Activated naive CD4-positive, alpha-beta T cell treated with anti-CD3 and anti-CD28 coated beads, Interleukin-2, amount 50 U/mL, for 72 hours (primary cell): ENCODE data around the gene TFDP1. TPM values are rescaled to one million over a fixed set of nuclear protein-coding genes. Genes with fewer than 3 reads are reported as not detected.
"Not testable (repeated sequence)": the region's sequence is repeated elsewhere in the genome, so short reads cannot be mapped to it uniquely, and the experiment has no call there.

Experiments
- ATAC-seq, 2 donors: fragments of 150-1000 bp; cut with Tn5 transposase; 2 replicates each; pipeline ENCODE4 v1.10.0; 2021; ENCODE audit warnings: mild to moderate bottlenecking in 2 of 2, moderate library complexity in 2 of 2
- DNase-seq, 2 donors: peaks; one replicate each; pipeline ENCODE4 v3.0.0; 2021 to 2022; ENCODE audit warnings: low spot score in 2 of 2
- H3K27ac Mint-ChIP-seq, 2 donors: one replicate each; pipeline ENCODE4 v1.8.0; 2022; ENCODE audit warnings: mild to moderate bottlenecking in 2 of 2, mixed read lengths in 2 of 2
- H3K36me3 Mint-ChIP-seq, 2 donors: one replicate each; pipeline ENCODE4 v1.8.0; 2022; ENCODE audit warnings: mixed read lengths in 2 of 2
- H3K9me3 Mint-ChIP-seq, 2 donors: one replicate each; pipeline ENCODE4 v1.8.0; 2022; ENCODE audit warnings: mixed read lengths in 2 of 2
- total RNA-seq, 2 donors: library from RNA; stranded (reverse); gene quantifications; one replicate each; pipeline ENCODE4 v1.2.3, GENCODE V29; 2022

The TFDP1 gene
- total RNA-seq, 2 donors from 2014 or later: 95.1 to 173 TPM

DNA sequence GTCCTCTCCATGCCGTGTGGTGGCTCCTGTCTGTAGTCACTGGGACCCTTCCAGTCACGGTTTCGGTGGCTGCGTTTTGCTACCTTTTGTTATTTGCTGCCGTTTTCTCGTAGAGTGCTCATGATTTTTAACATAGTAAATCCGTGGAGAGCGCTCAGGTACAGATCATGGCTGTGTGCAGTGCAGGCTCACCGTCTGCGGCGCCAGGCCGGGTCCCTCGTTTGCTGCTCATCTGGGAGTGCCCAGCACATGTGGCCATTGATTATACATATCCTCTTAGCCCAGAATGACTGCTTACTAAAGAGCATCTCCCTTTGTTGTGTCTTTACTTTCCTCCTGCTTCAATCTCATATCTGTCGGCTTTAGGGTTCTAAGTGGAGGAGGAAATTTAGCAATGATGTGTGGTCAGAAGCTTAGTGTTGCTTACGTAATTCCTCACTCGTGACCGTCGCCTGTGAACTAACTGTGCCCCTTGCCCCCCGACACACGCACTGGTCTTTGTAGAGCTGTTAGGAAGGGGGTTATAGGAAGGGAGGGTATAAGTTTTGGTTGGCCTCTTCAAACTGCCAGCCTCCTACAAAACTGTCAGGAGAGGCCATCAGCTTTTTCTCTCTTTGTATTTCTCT, 31.8 kb downstream of the TFDP1 start:
- Mint-ChIP-seq H3K9me3 (no peaks in the 10 kb centered on the region), H3K27ac (peak overlapping the region in 1 of 2 donors; percentile 67), H3K36me3 (peaks cover 0 to 3% of the 10 kb centered on the region in 2 donors)
- ATAC-seq (no peak), DNase-seq (no peak)

DNA sequence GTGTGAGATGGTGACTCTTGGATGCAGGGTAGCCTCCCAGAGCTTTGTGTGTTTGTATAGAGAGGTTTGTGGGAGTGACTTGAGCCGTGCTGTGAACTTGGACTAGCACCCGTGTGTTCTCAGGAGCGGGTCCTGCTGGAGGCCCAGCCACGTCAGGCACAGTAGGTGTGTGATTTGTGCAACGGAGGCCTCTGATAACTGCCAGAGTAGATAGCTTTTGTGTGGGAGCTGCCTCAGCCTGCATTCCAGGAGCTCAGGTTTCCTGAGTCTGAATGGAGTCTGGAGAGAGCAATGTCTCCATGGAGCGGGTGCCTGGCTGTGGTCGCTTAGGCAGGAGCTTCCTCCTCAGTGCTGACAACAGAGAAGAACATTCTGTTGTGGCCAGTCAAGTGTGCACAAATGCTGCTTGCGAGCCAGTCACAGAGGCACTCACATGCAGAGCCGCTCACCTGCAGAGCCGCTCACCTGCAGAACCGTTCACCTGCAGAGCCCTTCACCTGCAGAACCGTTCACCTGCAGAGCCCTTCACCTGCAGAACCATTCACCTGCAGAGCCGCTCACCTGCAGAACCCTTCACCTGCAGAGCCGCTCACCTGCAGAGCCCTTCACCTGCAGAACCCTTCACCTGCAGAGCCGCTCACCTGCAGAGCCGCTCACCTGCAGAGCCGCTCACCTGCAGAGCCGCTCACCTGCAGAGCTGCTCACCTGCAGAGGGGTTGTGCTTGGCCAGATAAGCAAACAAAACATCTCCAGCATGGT, 32.6 kb downstream of the TFDP1 start:
- no peak for ATAC-seq
- no peaks in the 10 kb centered on the region for H3K9me3 Mint-ChIP-seq
- DNase-seq: no peak
- H3K36me3 Mint-ChIP-seq: peaks cover 0 to 2% of the 10 kb centered on the region in 2 donors
- H3K27ac Mint-ChIP-seq: peak overlapping the region in 1 of 2 donors; percentile 67

DNA sequence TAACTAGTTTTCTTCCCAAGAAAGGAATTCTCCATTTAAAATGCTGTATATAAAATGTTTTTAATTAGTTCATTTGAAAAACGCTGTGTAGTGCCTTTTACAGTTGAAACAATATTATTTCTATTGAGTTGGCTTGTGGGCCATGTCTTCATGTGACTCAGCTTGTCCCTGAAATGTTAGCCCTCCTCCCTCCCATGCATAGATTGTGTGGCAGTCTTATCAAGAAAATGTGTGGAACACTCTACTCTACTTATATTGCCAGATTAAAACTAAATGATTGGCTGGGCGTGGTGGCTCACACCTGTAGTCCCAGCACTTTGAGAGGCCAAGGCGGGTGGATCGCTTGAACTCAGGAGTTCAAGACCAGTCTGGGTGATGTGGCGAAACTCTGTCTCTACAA, 33.4 kb downstream of the TFDP1 start:
- Mint-ChIP-seq H3K9me3 (no peaks in the 10 kb centered on the region), H3K36me3 (peaks cover 0 to 10% of the 10 kb centered on the region in 2 donors), H3K27ac (no peak overlapping the region)
- DNase-seq (no peak), ATAC-seq (no peak)

DNA sequence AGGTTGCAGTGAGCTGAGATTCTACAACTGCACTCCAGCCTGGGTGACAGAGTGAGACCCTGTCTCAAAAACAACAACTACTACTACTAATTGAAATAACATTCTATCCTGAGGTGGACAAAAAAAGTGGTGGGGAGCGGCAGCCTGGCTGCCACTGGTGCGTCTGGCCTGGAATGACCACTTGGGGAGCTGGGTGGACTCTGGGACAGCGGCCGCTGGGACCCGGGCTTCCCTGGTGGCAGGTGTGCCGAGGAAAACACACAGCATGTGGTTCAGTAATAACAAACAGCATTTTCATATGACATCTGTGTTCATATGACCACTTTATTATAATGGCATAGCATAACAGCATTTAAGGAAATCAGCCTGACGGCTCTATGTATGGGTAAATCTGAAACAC, 33.9 kb downstream of the TFDP1 start:
- H3K27ac Mint-ChIP-seq: no peak overlapping the region
- peaks cover 0 to 15% of the 10 kb centered on the region in 2 donors for H3K36me3 Mint-ChIP-seq
- no peaks in the 10 kb centered on the region for H3K9me3 Mint-ChIP-seq
- DNase-seq (no peak), ATAC-seq (no peak)

DNA sequence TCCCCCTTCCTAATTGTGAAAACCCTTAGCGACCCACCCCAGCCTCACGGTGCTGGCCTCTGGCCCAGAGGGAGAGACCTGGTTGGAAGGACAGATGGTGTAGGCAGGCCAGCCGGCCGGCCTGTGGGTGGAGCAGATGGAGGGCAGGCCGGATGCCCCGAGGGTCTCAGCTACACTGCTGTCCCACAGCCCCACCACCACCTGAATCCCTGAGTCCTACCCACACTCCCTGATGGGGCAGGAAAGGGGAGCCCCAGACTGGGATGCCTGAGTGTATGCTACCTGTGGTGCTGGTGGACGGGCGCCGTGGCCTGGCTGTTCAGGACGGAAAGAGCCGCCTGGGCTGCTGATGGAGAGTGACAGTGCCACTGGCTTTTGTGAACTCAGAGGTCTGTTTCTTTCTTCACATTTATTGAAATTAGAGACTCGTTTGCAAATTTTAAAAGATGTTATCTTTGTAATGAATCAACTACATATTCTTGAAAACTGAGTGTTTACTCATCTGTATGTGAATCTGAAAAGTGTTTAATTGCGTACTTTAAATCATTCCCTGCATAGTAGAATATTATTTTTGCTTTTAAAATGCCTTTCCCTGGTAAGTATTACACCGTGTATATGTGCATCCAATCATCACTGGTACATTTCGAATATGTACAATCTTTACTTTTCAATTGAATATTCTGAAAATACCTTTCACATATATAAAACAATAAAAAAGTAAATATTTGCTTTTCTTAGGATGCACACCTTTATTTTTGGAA, 35.7 kb downstream of the TFDP1 start:
- DNase-seq (no peak), ATAC-seq (no peak)
- no peak overlapping the region for H3K27ac Mint-ChIP-seq
- no peaks in the 10 kb centered on the region for H3K9me3 Mint-ChIP-seq
- peaks cover 8 to 27% of the 10 kb centered on the region in 2 donors for H3K36me3 Mint-ChIP-seq

DNA sequence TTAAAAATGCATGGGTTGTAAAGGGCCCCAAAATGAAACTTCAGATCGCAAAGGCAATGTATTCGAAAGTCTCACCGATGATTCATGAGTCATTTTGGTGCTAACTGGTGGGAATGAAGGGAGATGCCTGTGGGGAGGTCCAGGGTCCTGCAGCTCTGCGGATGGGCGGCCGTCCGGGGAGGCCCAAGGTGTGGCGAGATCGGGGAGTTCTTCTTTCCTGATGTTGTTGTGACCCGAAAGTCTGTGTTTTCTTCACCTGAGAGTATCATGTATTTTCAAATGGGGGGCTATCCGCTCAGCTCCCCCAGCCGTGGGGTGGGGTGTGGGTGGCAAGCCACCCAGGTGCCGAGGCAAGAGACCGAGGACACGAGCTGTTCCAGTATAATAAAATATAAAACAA, 36.5 kb downstream of the TFDP1 start:
- Mint-ChIP-seq H3K27ac (no peak overlapping the region), H3K36me3 (peaks cover 8 to 27% of the 10 kb centered on the region in 2 donors)
- no peak for DNase-seq

DNA sequence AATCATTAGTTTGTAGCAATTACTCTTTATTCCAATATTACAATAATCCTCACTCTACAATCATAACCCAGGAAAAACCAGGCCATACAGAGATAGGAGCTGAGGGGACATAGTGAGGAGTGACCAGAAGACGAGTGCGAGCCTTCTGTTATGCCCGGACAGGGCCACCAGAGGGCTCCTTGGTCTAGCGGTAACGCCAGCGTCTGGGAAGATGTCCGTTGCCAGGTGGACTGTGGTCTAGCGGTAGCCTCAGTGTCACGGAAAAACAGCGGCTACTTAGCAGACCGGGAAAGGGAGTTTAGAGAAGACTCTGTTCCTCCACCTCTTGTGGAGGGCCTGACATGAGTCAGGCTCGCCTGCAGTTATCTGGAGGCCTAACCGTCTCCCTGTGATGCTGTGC, 36.9 kb downstream of the TFDP1 start:
- H3K27ac Mint-ChIP-seq, H3K9me3 Mint-ChIP-seq, ATAC-seq, DNase-seq: not testable (repeated sequence)
- H3K36me3 Mint-ChIP-seq: peaks cover 9 to 27% of the 10 kb centered on the region in 2 donors

More for the DNA sequence above, 36.5 kb downstream of the TFDP1 start:
- H3K9me3 Mint-ChIP-seq: no peaks in the 10 kb centered on the region
- no peak for ATAC-seq

DNA sequence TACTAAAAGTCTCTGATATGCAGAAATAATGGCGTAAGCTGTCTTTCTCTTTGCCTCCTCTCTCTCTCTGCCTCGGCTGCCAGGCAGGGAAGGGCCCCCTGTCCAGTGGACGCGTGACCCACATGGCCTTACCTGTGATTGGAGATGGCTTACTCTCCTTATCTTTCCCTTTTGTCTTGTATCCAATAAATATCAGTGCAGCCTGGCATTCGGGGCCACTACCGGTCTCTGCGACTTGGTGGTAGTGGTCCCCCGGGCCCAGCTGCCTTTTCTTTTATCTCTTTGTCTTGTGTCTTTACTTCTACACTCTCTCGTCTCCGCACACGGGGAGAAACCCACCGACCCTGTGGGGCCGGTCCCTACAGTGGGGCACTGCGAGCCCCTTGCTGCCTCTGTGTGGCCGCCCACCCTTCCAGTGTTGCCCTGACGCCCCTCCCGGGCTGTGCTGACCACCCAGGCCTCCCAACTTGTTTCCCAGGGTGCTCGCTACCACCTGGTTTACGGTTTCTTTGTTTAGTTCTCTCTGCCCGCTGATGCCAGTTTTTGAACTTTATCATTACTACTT, 37.5 kb downstream of the TFDP1 start:
- H3K9me3 Mint-ChIP-seq, H3K27ac Mint-ChIP-seq, ATAC-seq, DNase-seq: not testable (repeated sequence)
- peaks cover 14 to 31% of the 10 kb centered on the region in 2 donors for H3K36me3 Mint-ChIP-seq

DNA sequence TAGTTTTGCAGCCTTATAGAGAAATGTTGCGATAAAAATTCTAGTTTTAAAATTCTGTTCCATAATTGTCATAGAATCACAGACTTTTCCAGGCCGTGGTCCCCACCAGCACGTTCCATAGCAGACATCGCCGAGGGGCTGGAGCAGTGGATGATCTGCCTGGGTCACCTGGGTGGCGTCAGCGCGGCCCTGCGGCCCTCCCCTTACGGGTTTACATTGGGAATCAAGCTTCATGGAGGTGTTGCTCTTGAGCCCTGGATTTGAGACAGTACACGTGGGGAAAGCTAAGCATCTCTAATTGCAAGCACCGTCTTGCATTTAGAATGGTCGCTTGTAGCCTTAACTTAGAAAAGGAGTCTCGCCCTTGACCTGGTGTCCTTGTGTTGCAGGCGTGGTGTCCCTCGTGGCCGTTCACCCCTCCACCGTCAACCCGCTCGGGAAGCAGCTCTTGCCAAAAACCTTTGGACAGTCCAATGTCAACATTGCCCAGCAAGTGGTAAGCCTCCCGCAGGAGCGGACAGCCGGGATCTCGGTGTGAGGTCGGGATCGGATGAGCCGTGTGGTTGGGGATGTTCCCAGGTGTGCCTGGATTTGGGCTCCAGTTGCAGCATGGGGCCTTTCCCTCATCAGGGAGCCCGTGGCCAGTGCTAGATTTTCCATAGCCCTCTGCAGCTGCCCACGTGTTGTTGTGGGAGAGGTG, 38.4 kb downstream of the TFDP1 start:
- ATAC-seq (no peak), DNase-seq (no peak)
- Mint-ChIP-seq H3K36me3 (peaks cover 14 to 32% of the 10 kb centered on the region in 2 donors), H3K9me3 (no peaks in the 10 kb centered on the region), H3K27ac (no peak overlapping the region)

DNA sequence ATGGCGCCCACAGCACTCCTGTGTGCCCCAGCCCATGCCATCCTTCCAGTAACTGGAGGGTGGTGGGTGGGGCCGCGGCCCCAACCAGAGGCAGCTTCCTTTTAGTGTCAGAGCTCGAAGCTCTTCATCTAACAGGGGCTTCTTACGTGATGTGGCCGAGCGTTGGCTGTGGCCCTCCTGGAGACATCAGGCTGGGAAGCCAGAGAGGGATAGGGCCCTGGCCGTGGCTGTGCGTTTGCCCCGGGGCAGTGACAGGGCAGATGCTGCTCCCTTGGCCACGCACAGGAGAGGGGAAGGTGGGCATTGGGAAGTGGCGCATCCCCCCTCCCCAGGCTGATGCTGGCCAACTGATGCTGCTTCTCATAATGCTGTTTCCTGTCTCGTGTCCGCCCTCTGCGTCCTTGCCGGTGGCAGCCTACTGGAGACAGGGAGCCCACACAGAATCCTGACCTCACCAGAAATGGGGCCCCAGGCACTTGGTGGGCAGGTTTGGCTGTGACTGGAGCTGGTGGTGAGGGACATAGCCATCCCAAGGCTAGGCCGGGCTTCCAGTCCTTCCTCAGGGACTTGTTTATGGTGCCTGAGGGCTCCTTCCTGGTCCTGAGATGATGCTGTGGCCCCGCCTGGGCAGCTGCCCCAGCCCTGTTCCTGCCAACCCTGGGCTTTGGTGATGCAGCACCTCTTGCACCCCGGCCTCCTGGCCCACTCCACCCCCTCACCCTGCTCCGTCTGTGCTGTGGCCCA, 39.1 kb downstream of the TFDP1 start:
- ATAC-seq (peak in 1 of 2 donors; percentile 64), DNase-seq (no peak)
- no peak overlapping the region for H3K27ac Mint-ChIP-seq
- H3K9me3 Mint-ChIP-seq: no peaks in the 10 kb centered on the region
- H3K36me3 Mint-ChIP-seq: peaks cover 14 to 32% of the 10 kb centered on the region in 2 donors

DNA sequence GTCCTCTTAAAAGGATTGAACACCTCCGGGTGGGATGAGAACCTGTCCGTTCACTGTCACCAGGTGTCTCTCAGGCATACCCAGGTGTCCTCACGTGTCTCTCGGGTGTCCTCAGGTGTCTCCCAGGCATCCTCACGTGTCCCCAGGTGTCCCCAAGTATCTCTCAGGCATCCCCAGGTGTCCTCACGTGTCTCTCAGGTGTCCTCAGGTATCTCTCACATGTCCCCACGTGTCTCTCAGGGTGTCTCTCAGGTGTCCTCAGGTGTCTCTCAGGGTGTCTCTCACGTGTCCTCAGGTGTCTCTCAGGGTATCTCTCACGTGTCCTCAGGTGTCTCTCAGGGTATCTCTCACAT, 39.7 kb downstream of the TFDP1 start:
- no peak for ATAC-seq
- H3K36me3 Mint-ChIP-seq: peaks cover 15 to 32% of the 10 kb centered on the region in 2 donors
- no peak for DNase-seq
- peak overlapping the region in 1 of 2 donors; percentile 82 for H3K27ac Mint-ChIP-seq
- H3K9me3 Mint-ChIP-seq: no peaks in the 10 kb centered on the region

DNA sequence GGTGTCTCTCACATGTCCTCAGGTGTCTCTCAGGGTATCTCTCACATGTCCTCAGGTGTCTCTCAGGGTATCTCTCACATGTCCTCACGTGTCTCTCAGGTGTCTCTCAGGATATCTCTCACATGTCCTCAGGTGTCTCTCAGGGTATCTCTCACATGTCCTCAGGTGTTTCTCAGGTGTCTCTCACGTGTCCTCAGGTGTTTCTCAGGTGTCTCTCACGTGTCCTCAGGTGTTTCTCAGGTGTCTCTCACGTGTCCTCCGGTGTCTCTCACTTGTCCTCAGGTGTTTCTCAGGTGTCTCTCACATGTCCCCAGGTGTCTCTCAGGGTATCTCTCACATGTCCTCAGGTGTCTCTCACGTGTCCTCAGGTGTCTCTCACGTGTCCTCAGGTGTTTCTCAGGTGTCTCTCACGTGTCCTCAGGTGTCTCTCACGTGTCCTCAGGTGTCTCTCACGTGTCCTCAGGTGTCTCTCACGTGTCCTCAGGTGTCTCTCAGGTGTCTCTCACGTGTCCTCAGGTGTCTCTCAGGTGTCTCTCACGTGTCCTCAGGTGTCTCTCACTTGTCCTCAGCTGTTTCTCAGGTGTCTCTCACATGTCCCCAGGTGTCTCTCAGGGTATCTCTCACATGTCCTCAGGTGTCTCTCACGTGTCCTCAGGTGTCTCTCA, 40.2 kb downstream of the TFDP1 start:
- H3K36me3 Mint-ChIP-seq: peaks cover 21 to 32% of the 10 kb centered on the region in 2 donors
- peak overlapping the region in 1 of 2 donors; percentile 82 for H3K27ac Mint-ChIP-seq
- DNase-seq, ATAC-seq, H3K9me3 Mint-ChIP-seq: not testable (repeated sequence)

DNA sequence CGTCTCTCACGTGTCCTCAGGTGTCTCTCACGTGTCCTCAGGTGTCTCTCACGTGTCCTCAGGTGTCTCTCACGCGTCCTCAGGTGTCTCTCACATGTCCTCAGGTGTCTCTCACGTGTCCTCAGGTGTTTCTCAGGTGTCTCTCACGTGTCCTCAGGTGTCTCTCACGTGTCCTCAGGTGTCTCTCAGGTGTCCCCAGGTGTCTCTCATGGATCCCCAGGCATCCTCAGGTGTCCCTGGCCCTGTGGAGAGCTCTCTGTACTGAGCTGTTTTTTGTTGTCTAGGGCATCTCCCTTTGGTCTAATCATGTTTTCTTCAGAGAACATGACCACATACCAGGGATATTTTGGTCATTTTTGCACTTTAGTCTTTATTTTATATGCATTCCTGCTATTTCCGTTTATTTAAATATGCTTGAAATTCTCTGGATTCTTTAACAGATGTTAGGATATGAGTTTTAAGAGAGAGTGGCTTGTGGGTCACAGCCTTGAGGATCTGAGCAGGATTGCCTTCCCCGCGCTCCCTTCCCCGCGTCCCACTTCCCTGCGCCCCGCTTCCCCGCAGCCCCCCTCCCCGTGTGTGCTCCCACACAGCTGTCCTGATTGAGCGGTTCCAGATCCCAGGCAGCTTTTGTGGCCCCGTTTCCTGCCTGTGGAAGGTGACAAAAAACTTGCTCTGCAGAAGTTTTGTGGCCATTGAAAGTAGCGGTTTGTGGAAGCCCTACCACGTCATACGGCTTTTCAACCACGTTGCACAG, 41.6 kb downstream of the TFDP1 start:
- ATAC-seq (no peak), DNase-seq (no peak)
- H3K27ac Mint-ChIP-seq: no peak overlapping the region
- H3K36me3 Mint-ChIP-seq: peaks cover 23 to 32% of the 10 kb centered on the region in 2 donors
- H3K9me3 Mint-ChIP-seq: no peaks in the 10 kb centered on the region

DNA sequence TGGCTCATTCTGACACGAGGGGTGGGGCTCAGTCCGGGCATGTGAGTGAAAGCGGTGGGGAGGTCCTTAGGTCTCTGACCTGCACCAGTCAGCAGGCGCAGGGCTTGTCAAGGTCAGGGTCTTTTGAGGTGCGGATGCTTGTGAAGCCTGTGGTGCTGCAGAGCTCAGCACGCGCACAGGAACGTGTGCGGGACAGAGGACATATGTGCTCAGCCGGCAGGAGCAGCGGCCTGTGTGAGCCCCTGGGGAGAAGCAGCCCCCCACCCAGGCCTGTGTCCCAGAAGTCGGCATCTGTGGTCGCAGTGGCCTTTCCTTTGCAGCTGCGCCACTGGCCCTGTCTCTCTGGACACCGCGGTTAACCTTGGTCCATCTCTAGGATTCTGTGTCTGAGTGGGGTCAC, 42.6 kb downstream of the TFDP1 start:
- no peak overlapping the region for H3K27ac Mint-ChIP-seq
- H3K36me3 Mint-ChIP-seq: peaks cover 32 to 39% of the 10 kb centered on the region in 2 donors
- ATAC-seq (no peak), DNase-seq (no peak)
- H3K9me3 Mint-ChIP-seq: no peaks in the 10 kb centered on the region
